GM23338 (cell line): Measurements from ENCODE around the gene CCDC178.

Experiments
- CREB1 ChIP-seq: fragments of 250-450 bp; sonication (Bioruptor Pico); IDR thresholded peaks from 2 replicates; pipeline ENCODE4 v1.5.0; 2020; ENCODE audit warnings: low read depth, mild to moderate bottlenecking, moderate library complexity
- EZH2 ChIP-seq: fragments of 200-600 bp; sonication (generic); IDR thresholded peaks from one replicate; pipeline ENCODE4 v1.8.0; 2017; ENCODE audit warnings: antibody characterized with exemption, mild to moderate bottlenecking, low read depth; ENCODE audit not compliant: unreplicated experiment
- EZH2phosphoT487 ChIP-seq: fragments of 200-600 bp; sonication (generic); IDR thresholded peaks from one replicate; pipeline ENCODE4 v1.8.1; 2018; ENCODE audit warnings: antibody characterized with exemption; ENCODE audit not compliant: unreplicated experiment
- JUNB ChIP-seq: IDR thresholded peaks from one replicate; pipeline ENCODE4 v1.6.1; 2016; ENCODE audit warnings: antibody characterized with exemption; ENCODE audit not compliant: unreplicated experiment
- POLR2AphosphoS5 ChIP-seq: IDR thresholded peaks from 2 replicates; pipeline ENCODE4 v1.6.1; 2016; ENCODE audit warnings: antibody characterized with exemption, low read depth
- ZNF114 ChIP-seq: fragments of 250-450 bp; sonication (Bioruptor Pico); IDR thresholded peaks from 2 replicates; pipeline ENCODE4 v1.5.0; 2020; ENCODE audit warnings: mild to moderate bottlenecking, moderate library complexity
- ZNF331 ChIP-seq: fragments of 250-450 bp; sonication (Bioruptor Pico); IDR thresholded peaks from 2 replicates; pipeline ENCODE4 v1.5.0; 2020; ENCODE audit warnings: low read depth, mild to moderate bottlenecking, moderate library complexity
- TF ChIP-seq, protein P1 (sequence below), 2 experiments: fragments of 200-600 bp in 1 of 2; sonication (generic) in 1 of 2; conservative IDR thresholded peaks; 2 replicates each; pipeline versions ENCODE4 v1.5.1 to v1.6.1; 2016 to 2017; ENCODE audit warnings: antibody characterized with exemption in 2 of 2, low read depth in 2 of 2, mild to moderate bottlenecking in 2 of 2, moderate library complexity in 1 of 2
- TF ChIP-seq, protein P2 (sequence below): IDR thresholded peaks from one replicate; pipeline ENCODE4 v1.6.1; 2018; ENCODE audit warnings: antibody characterized with exemption; ENCODE audit not compliant: unreplicated experiment
- TF ChIP-seq, protein P3 (sequence below): IDR thresholded peaks from 2 replicates; pipeline ENCODE4 v1.6.1; 2016; ENCODE audit warnings: antibody characterized with exemption
- TF ChIP-seq, protein P4 (sequence below): fragments of 250-450 bp; sonication (Bioruptor Pico); IDR thresholded peaks from 2 replicates; pipeline ENCODE4 v1.5.0; 2020; ENCODE audit warnings: mild to moderate bottlenecking, moderate library complexity

DNA sequence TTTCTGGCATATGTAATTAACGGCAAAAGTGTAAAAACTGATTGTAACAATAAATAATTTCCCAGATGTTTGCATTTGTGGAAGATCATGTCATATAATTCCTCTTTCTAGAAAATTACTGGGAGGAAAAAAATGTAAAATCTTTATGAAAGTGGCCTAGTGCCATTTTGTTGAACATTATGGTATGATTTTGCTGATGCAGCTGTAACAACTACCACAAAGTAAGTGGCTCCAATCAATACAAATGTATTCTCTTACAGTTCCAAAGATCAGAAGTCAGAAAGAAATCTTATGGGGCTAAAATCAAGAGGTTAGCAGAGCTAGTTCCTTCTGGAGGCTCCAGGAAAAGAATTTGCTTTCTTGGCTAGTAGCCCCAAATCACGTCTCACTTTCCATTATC, 281.4 kb downstream of the CCDC178 start:
- TF ChIP-seq, protein P1, sequence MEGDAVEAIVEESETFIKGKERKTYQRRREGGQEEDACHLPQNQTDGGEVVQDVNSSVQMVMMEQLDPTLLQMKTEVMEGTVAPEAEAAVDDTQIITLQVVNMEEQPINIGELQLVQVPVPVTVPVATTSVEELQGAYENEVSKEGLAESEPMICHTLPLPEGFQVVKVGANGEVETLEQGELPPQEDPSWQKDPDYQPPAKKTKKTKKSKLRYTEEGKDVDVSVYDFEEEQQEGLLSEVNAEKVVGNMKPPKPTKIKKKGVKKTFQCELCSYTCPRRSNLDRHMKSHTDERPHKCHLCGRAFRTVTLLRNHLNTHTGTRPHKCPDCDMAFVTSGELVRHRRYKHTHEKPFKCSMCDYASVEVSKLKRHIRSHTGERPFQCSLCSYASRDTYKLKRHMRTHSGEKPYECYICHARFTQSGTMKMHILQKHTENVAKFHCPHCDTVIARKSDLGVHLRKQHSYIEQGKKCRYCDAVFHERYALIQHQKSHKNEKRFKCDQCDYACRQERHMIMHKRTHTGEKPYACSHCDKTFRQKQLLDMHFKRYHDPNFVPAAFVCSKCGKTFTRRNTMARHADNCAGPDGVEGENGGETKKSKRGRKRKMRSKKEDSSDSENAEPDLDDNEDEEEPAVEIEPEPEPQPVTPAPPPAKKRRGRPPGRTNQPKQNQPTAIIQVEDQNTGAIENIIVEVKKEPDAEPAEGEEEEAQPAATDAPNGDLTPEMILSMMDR (conservative IDR thresholded peaks at IDR 0.05; ENCODE audit: low read depth in 2 of 2), result no peak
- TF ChIP-seq POLR2AphosphoS5, result no peak
- TF ChIP-seq, protein P2, sequence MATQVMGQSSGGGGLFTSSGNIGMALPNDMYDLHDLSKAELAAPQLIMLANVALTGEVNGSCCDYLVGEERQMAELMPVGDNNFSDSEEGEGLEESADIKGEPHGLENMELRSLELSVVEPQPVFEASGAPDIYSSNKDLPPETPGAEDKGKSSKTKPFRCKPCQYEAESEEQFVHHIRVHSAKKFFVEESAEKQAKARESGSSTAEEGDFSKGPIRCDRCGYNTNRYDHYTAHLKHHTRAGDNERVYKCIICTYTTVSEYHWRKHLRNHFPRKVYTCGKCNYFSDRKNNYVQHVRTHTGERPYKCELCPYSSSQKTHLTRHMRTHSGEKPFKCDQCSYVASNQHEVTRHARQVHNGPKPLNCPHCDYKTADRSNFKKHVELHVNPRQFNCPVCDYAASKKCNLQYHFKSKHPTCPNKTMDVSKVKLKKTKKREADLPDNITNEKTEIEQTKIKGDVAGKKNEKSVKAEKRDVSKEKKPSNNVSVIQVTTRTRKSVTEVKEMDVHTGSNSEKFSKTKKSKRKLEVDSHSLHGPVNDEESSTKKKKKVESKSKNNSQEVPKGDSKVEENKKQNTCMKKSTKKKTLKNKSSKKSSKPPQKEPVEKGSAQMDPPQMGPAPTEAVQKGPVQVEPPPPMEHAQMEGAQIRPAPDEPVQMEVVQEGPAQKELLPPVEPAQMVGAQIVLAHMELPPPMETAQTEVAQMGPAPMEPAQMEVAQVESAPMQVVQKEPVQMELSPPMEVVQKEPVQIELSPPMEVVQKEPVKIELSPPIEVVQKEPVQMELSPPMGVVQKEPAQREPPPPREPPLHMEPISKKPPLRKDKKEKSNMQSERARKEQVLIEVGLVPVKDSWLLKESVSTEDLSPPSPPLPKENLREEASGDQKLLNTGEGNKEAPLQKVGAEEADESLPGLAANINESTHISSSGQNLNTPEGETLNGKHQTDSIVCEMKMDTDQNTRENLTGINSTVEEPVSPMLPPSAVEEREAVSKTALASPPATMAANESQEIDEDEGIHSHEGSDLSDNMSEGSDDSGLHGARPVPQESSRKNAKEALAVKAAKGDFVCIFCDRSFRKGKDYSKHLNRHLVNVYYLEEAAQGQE, result no peak
- no peak for TF ChIP-seq JUNB
- no peak for TF ChIP-seq EZH2
- no peak for TF ChIP-seq EZH2phosphoT487
- no peak for TF ChIP-seq CREB1
- TF ChIP-seq ZNF331, result no peak
- TF ChIP-seq, protein P3, sequence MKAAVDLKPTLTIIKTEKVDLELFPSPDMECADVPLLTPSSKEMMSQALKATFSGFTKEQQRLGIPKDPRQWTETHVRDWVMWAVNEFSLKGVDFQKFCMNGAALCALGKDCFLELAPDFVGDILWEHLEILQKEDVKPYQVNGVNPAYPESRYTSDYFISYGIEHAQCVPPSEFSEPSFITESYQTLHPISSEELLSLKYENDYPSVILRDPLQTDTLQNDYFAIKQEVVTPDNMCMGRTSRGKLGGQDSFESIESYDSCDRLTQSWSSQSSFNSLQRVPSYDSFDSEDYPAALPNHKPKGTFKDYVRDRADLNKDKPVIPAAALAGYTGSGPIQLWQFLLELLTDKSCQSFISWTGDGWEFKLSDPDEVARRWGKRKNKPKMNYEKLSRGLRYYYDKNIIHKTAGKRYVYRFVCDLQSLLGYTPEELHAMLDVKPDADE, result no peak
- TF ChIP-seq, protein P4, sequence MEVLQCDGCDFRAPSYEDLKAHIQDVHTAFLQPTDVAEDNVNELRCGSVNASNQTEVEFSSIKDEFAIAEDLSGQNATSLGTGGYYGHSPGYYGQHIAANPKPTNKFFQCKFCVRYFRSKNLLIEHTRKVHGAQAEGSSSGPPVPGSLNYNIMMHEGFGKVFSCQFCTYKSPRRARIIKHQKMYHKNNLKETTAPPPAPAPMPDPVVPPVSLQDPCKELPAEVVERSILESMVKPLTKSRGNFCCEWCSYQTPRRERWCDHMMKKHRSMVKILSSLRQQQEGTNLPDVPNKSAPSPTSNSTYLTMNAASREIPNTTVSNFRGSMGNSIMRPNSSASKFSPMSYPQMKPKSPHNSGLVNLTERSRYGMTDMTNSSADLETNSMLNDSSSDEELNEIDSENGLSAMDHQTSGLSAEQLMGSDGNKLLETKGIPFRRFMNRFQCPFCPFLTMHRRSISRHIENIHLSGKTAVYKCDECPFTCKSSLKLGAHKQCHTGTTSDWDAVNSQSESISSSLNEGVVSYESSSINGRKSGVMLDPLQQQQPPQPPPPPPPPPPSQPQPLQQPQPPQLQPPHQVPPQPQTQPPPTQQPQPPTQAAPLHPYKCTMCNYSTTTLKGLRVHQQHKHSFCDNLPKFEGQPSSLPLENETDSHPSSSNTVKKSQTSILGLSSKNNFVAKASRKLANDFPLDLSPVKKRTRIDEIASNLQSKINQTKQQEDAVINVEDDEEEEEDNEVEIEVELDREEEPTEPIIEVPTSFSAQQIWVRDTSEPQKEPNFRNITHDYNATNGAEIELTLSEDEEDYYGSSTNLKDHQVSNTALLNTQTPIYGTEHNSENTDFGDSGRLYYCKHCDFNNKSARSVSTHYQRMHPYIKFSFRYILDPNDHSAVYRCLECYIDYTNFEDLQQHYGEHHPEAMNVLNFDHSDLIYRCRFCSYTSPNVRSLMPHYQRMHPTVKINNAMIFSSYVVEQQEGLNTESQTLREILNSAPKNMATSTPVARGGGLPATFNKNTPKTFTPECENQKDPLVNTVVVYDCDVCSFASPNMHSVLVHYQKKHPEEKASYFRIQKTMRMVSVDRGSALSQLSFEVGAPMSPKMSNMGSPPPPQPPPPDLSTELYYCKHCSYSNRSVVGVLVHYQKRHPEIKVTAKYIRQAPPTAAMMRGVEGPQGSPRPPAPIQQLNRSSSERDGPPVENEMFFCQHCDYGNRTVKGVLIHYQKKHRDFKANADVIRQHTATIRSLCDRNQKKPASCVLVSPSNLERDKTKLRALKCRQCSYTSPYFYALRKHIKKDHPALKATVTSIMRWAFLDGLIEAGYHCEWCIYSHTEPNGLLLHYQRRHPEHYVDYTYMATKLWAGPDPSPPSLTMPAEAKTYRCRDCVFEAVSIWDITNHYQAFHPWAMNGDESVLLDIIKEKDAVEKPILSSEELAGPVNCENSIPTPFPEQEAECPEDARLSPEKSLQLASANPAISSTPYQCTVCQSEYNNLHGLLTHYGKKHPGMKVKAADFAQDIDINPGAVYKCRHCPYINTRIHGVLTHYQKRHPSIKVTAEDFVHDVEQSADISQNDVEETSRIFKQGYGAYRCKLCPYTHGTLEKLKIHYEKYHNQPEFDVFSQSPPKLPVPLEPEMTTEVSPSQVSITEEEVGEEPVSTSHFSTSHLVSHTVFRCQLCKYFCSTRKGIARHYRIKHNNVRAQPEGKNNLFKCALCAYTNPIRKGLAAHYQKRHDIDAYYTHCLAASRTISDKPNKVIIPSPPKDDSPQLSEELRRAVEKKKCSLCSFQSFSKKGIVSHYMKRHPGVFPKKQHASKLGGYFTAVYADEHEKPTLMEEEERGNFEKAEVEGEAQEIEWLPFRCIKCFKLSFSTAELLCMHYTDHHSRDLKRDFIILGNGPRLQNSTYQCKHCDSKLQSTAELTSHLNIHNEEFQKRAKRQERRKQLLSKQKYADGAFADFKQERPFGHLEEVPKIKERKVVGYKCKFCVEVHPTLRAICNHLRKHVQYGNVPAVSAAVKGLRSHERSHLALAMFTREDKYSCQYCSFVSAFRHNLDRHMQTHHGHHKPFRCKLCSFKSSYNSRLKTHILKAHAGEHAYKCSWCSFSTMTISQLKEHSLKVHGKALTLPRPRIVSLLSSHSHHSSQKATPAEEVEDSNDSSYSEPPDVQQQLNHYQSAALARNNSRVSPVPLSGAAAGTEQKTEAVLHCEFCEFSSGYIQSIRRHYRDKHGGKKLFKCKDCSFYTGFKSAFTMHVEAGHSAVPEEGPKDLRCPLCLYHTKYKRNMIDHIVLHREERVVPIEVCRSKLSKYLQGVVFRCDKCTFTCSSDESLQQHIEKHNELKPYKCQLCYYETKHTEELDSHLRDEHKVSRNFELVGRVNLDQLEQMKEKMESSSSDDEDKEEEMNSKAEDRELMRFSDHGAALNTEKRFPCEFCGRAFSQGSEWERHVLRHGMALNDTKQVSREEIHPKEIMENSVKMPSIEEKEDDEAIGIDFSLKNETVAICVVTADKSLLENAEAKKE (CRISPR knock-in tag), result no peak
- TF ChIP-seq ZNF114 (CRISPR knock-in tag), result no peak
